HFF-Myc (cell line): ENCODE measurements around the gene DCAF15.

ENCODE experiments used
- DNase-seq: peaks from one replicate; pipeline ENCODE4 v3.0.0-alpha.2; 2011; ENCODE audit warnings: low read depth; ENCODE audit errors: extremely low read depth
- H3K4me3 ChIP-seq: replicated peaks from 2 replicates; pipeline ENCODE4 v1.5.1; 2011; ENCODE audit warnings: low read depth, mild to moderate bottlenecking, control low read depth, low read length
- TF ChIP-seq, protein P1 (sequence below): IDR thresholded peaks from 2 replicates; pipeline ENCODE4 v1.5.1; 2012; ENCODE audit warnings: mild to moderate bottlenecking, low read depth, low read length, control low read depth; ENCODE audit errors: missing control alignments

Gene DCAF15

GRCh38 chr19:13992025-13992424, 39.7 kb downstream of the DCAF15 start:
- TF ChIP-seq, protein P1, sequence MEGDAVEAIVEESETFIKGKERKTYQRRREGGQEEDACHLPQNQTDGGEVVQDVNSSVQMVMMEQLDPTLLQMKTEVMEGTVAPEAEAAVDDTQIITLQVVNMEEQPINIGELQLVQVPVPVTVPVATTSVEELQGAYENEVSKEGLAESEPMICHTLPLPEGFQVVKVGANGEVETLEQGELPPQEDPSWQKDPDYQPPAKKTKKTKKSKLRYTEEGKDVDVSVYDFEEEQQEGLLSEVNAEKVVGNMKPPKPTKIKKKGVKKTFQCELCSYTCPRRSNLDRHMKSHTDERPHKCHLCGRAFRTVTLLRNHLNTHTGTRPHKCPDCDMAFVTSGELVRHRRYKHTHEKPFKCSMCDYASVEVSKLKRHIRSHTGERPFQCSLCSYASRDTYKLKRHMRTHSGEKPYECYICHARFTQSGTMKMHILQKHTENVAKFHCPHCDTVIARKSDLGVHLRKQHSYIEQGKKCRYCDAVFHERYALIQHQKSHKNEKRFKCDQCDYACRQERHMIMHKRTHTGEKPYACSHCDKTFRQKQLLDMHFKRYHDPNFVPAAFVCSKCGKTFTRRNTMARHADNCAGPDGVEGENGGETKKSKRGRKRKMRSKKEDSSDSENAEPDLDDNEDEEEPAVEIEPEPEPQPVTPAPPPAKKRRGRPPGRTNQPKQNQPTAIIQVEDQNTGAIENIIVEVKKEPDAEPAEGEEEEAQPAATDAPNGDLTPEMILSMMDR: no peak
- DNase-seq: no peak
- H3K4me3 ChIP-seq: no peak overlapping the region

DNA sequence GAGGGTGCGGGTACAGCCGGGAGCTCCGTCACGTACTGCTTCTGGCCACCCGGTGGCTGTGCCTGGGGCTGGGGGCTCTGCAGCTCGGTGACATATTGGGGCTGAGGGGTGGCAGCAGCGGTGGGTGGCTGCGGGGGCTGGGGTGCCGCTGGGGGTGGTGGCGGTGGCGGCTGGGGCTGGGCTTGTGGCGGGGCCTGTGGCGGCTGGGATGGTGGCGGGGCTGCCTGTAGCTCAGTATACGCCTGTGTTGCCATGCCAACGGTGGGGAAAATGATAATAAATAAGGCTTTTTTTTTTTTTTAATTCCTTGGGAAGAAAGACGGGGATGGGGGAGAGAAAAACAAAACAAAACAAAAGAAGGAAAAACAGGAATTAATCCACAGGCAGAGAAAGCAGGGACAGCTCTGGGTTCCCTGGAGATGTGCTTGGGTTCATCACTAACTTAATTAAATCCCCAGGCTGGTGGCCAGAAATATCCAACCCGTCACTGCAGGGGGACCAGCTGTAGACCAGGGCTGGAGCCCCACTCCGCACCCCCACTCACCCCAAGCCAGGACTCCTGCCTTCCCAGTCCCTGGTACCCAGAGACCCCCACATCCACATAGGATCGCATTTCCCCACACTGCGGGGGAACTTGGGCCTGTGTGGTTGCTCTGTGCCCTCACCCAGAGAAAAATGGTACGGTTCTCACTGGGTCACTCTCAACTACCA, 41.4 kb downstream of the DCAF15 start:
- no peak overlapping the region for H3K4me3 ChIP-seq
- no peak for DNase-seq
- TF ChIP-seq, protein P1: no peak

GRCh38 chr19:13995017-13995728, 42.9 kb downstream of the DCAF15 start:
- DNase-seq: no peak
- TF ChIP-seq, protein P1: no peak
- no peak overlapping the region for H3K4me3 ChIP-seq

DNA sequence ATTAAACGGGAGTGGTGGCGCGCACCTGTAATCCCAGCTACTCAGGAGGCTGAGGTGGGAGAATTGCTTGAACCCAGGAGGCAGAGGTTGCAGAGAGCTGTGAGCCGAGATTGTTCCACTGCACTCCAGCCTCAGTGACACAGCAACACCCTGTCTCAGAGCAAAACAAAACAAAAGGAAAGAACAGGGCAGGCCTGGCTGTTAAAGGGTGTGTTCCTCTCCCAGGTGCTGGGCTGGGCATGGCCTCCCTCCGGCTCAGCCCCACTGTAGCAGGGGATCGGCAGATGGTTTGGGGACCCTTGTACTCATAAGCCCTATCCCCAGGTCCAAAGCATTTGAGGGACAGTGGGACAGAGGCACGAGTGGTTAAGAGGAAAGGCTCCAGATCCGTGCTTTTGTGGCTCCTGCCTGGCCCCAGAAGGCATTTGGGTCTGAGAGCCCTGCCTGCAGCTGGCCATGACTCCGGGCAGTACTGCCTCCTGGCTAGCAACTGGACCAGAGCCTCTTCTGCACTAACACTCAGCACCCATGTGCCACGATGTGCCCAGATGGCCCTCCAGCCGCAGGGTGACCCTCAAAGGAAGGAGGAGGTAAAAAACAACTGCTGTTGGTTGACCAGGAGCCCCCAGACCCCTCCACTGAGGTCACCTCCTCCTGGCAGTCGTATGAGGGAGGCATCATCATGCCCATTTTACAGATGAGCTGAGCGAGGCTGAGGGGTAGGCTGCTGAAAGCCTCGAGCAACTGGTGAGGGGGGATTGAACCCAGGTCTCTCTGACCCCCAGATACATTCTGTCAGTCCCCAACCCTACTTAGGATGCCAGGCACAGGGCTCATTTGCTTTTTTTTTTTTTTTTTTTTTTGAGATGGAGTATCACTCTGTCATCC, 43.8 kb downstream of the DCAF15 start:
- no peak overlapping the region for H3K4me3 ChIP-seq
- DNase-seq: no peak
- TF ChIP-seq, protein P1: no peak

- DNase-seq: no peak
- H3K4me3 ChIP-seq: no peak overlapping the region
- TF ChIP-seq, protein P1: no peak
These were observed 44.8 kb downstream of the DCAF15 start for GRCh38 chr19:13996928-13997630.

DNA sequence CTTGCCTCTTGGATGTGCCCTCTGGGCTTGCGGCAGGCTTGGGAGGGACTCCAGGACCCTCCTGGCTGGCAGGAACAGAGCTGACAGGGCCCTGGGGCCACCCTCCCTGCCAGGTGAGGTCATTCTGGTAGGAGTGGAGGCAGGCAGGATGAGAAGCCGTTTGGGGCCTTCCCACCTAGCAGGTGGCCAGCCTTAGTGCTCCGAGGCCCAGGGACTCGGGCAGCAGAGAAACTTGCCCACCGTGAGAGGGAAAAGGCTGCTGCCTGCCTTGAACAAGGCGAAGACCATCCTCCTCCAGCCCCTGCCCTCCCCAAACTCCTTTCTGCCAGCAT, 45.3 kb downstream of the DCAF15 start:
- no peak overlapping the region for H3K4me3 ChIP-seq
- TF ChIP-seq, protein P1: no peak
- no peak for DNase-seq
